Neural progenitor cell (in vitro differentiated cells): Measurements from ENCODE around the gene OR7G2. TPM values are rescaled to one million over a fixed set of nuclear protein-coding genes. Genes with fewer than 3 reads are reported as not detected.

Source experiments
- DNase-seq: peaks from one replicate; pipeline ENCODE4 v3.0.0-alpha.2; 2016; ENCODE audit warnings: low spot score
- H2AFZ ChIP-seq: fragments of 200-600 bp; sonication (generic); replicated peaks from 2 replicates; pipeline ENCODE4 v1.6.1; 2016; ENCODE audit warnings: antibody characterized with exemption
- H3F3A ChIP-seq: fragments of 200-600 bp; sonication (generic); 2 replicates; pipeline ENCODE4 v1.6.1; 2016; ENCODE audit warnings: antibody characterized with exemption, low read depth
- H3K27ac ChIP-seq: fragments of 200-600 bp; sonication (generic); 2 replicates; pipeline ENCODE4 v1.5.1; 2016; ENCODE audit warnings: mild to moderate bottlenecking
- H3K27me3 ChIP-seq: fragments of 200-600 bp; sonication (generic); 2 replicates; pipeline ENCODE4 v1.6.1; 2016; ENCODE audit warnings: mild to moderate bottlenecking, moderate library complexity
- H3K36me3 ChIP-seq: fragments of 200-600 bp; sonication (generic); 2 replicates; pipeline ENCODE4 v1.5.1; 2016
- H3K4me1 ChIP-seq: fragments of 200-600 bp; sonication (generic); 2 replicates; pipeline ENCODE4 v1.6.1; 2016; ENCODE audit warnings: mixed run types
- H3K4me2 ChIP-seq: fragments of 200-600 bp; sonication (generic); 2 replicates; pipeline ENCODE4 v1.6.1; 2016
- H3K4me3 ChIP-seq: fragments of 200-600 bp; sonication (generic); 2 replicates; pipeline ENCODE4 v1.5.1; 2016
- H3K79me2 ChIP-seq: fragments of 200-600 bp; sonication (generic); 2 replicates; pipeline ENCODE4 v1.6.1; 2016; ENCODE audit warnings: low read depth
- H3K9ac ChIP-seq: fragments of 200-600 bp; sonication (generic); 2 replicates; pipeline ENCODE4 v1.6.1; 2016
- H3K9me3 ChIP-seq: fragments of 200-600 bp; sonication (generic); 2 replicates; pipeline ENCODE4 v1.5.1; 2016; ENCODE audit warnings: low read depth
- H4K20me1 ChIP-seq: fragments of 200-600 bp; sonication (generic); 2 replicates; pipeline ENCODE4 v1.6.1; 2016; ENCODE audit warnings: low read depth
- H3K27ac Mint-ChIP-seq: 3 replicates; pipeline ENCODE4 v1.8.0; 2021; ENCODE audit warnings: mixed read lengths
- H3K27me3 Mint-ChIP-seq: 2 replicates; pipeline ENCODE4 v1.8.0; 2022; ENCODE audit warnings: low read depth, mild to moderate bottlenecking, inconsistent platforms, moderate library complexity, mixed read lengths; ENCODE audit not compliant: insufficient read depth
- H3K36me3 Mint-ChIP-seq: 3 replicates; pipeline ENCODE4 v1.8.0; 2021; ENCODE audit warnings: mixed read lengths
- H3K4me1 Mint-ChIP-seq: 3 replicates; pipeline ENCODE4 v1.8.0; 2021; ENCODE audit warnings: mixed read lengths
- H3K4me3 Mint-ChIP-seq: 3 replicates; pipeline ENCODE4 v1.8.0; 2021; ENCODE audit warnings: mild to moderate bottlenecking, moderate library complexity, mixed read lengths
- H3K9me3 Mint-ChIP-seq: 3 replicates; pipeline ENCODE4 v1.8.0; 2020; ENCODE audit warnings: mixed read lengths
- CTCF ChIP-seq: fragments of 200-600 bp; sonication (generic); IDR thresholded peaks from 2 replicates; pipeline ENCODE4 v1.5.1; 2017; ENCODE audit warnings: antibody characterized with exemption, mild to moderate bottlenecking
- EZH2 ChIP-seq: fragments of 200-600 bp; sonication (generic); IDR thresholded peaks from 2 replicates; pipeline ENCODE4 v1.6.1; 2017; ENCODE audit warnings: antibody characterized with exemption, mild to moderate bottlenecking, moderate library complexity
- EZH2phosphoT487 ChIP-seq: fragments of 200-600 bp; sonication (generic); IDR thresholded peaks from 2 replicates; pipeline ENCODE4 v1.6.1; 2017; ENCODE audit warnings: antibody characterized with exemption
- total RNA-seq: library from RNA; depleted of rRNA; stranded (reverse); fragments of >200 nt; gene quantifications from 2 replicates; pipeline ENCODE4 v1.2.3, GENCODE V29; 2015; ENCODE audit warnings: low replicate concordance

The OR7G2 gene
- not detected in 2 replicates for total RNA-seq

GRCh38 chr19:9107375-9107774 lies at the start of gene OR7G2:
Gene OR7G2, minus strand, starts transcription at chr19:9107475. Its CDS starts 4,232 bp downstream, at chr19:9103243.
- Mint-ChIP-seq H3K4me1 (no peaks in the 10 kb centered on the region), H3K27ac (no peak within 1 kb of the TSS), H3K9me3 (peaks cover 19% of the 10 kb centered on the region), H3K4me3 (no peak within 1 kb of the TSS), H3K36me3 (no peaks in the 10 kb centered on the region), H3K27me3 (peaks cover 5% of the 10 kb centered on the region)
- no peaks in the 10 kb centered on the region for H3F3A ChIP-seq
- H3K4me3 ChIP-seq, result no peak within 1 kb of the TSS
- H3K36me3 ChIP-seq, result no peaks in the 10 kb centered on the region
- H3K9ac ChIP-seq, result no peak within 1 kb of the TSS
- no peaks in the 10 kb centered on the region for H3K79me2 ChIP-seq
- DNase-seq, result no peak
- no peaks in the 10 kb centered on the region for H3K4me1 ChIP-seq
- H2AFZ ChIP-seq, result no peak within 1 kb of the TSS
- H3K27ac ChIP-seq, result no peak within 1 kb of the TSS
- no peak within 1 kb of the TSS for H3K4me2 ChIP-seq
- no peaks in the 10 kb centered on the region for H4K20me1 ChIP-seq
- no peaks in the 10 kb centered on the region for H3K9me3 ChIP-seq
- TF ChIP-seq EZH2 (no peak), CTCF (no peak), EZH2phosphoT487 (no peak)
- no peaks in the 10 kb centered on the region for H3K27me3 ChIP-seq

- peaks cover 5% of the 10 kb centered on the region for H3K36me3 ChIP-seq
- no peak overlapping the region for H3K9ac ChIP-seq
- no peaks in the 10 kb centered on the region for H3K4me1 ChIP-seq
- peaks cover 64% of the 10 kb centered on the region for H3K79me2 ChIP-seq
- H3F3A ChIP-seq, result no peaks in the 10 kb centered on the region
- no peak overlapping the region for H3K4me3 Mint-ChIP-seq
- no peaks in the 10 kb centered on the region for H4K20me1 ChIP-seq
- DNase-seq, result no peak
- no peak overlapping the region for H3K4me2 ChIP-seq
- no peak overlapping the region for H2AFZ ChIP-seq
- peaks cover 3% of the 10 kb centered on the region for H3K27me3 Mint-ChIP-seq
- peaks cover 90% of the 10 kb centered on the region for H3K36me3 Mint-ChIP-seq
- no peaks in the 10 kb centered on the region for H3K27me3 ChIP-seq
- H3K27ac ChIP-seq, result no peak overlapping the region
- H3K4me1 Mint-ChIP-seq, result no peaks in the 10 kb centered on the region
- peaks cover 12% of the 10 kb centered on the region for H3K9me3 ChIP-seq
- H3K27ac Mint-ChIP-seq, result no peak overlapping the region
- peaks cover 96% of the 10 kb centered on the region for H3K9me3 Mint-ChIP-seq
- no peak for TF ChIP-seq EZH2
- no peak for TF ChIP-seq CTCF
- TF ChIP-seq EZH2phosphoT487, result no peak
- no peak overlapping the region for H3K4me3 ChIP-seq
These were observed 49.0 kb upstream of the OR7G2 start for GRCh38 chr19:9156304-9156703.

GRCh38 chr19:9155591-9155990 lies 48.3 kb upstream of the OR7G2 start:
- Histone ChIP-seq H3K9ac (no peak overlapping the region), H2AFZ (no peak overlapping the region), H3K9me3 (peaks cover 18% of the 10 kb centered on the region), H3F3A (no peaks in the 10 kb centered on the region), H3K79me2 (peaks cover 71% of the 10 kb centered on the region), H3K27ac (no peak overlapping the region), H3K4me1 (no peaks in the 10 kb centered on the region), H3K36me3 (no peaks in the 10 kb centered on the region), H3K4me3 (no peak overlapping the region), H3K27me3 (no peaks in the 10 kb centered on the region), H4K20me1 (no peaks in the 10 kb centered on the region), H3K4me2 (no peak overlapping the region)
- Mint-ChIP-seq H3K27ac (no peak overlapping the region), H3K4me1 (no peaks in the 10 kb centered on the region), H3K27me3 (peaks cover 3% of the 10 kb centered on the region), H3K36me3 (peaks cover 90% of the 10 kb centered on the region), H3K9me3 (peaks cover 96% of the 10 kb centered on the region), H3K4me3 (no peak overlapping the region)
- no peak for DNase-seq
- TF ChIP-seq EZH2phosphoT487 (no peak), CTCF (no peak), EZH2 (no peak)
